AG10803 (cell line): ENCODE measurements around the gene TERT.
A peak's percentile ranks its signal among the peaks of the same experiment; 100 is the strongest.
"Not testable (repeated sequence)": the region's sequence is repeated elsewhere in the genome, so short reads cannot be mapped to it uniquely, and the experiment has no call there.

ENCODE experiments used
- DNase-seq: peaks from one replicate; pipeline ENCODE4 v3.0.0; 2010; ENCODE audit warnings: low read depth
- H3K4me3 ChIP-seq: 2 replicates; pipeline ENCODE4 v1.5.1; 2011; ENCODE audit warnings: mild to moderate bottlenecking, low read length, control low read depth
- TF ChIP-seq, protein P1 (sequence below): conservative IDR thresholded peaks from 2 replicates; pipeline ENCODE4 v1.5.1; 2011; ENCODE audit warnings: mild to moderate bottlenecking, low read length, control low read depth, inconsistent platforms

Gene TERT

DNA sequence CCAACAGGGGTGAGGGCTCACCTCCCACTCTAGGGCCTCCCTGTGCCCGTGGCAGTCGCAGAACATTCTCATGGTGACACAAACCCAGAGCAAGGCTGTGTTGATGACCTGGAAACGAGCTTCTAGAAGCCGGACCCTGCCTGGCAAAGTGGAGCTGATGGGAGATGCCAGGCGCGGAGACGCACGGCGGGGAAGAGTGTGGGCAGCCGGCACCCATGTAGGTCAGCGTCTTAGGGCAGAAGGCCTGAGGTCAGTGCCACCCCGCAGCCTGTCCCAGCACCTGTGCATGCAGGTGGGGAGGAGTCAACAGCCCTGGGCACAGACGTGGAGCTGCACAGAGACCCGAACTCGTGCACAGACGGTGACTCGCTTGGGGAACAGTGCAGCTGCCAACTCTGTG, 64.3 kb downstream of the TERT start:
- no peak for DNase-seq
- TF ChIP-seq, protein P1, sequence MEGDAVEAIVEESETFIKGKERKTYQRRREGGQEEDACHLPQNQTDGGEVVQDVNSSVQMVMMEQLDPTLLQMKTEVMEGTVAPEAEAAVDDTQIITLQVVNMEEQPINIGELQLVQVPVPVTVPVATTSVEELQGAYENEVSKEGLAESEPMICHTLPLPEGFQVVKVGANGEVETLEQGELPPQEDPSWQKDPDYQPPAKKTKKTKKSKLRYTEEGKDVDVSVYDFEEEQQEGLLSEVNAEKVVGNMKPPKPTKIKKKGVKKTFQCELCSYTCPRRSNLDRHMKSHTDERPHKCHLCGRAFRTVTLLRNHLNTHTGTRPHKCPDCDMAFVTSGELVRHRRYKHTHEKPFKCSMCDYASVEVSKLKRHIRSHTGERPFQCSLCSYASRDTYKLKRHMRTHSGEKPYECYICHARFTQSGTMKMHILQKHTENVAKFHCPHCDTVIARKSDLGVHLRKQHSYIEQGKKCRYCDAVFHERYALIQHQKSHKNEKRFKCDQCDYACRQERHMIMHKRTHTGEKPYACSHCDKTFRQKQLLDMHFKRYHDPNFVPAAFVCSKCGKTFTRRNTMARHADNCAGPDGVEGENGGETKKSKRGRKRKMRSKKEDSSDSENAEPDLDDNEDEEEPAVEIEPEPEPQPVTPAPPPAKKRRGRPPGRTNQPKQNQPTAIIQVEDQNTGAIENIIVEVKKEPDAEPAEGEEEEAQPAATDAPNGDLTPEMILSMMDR = no peak
- H3K4me3 ChIP-seq = no peak overlapping the region

DNA sequence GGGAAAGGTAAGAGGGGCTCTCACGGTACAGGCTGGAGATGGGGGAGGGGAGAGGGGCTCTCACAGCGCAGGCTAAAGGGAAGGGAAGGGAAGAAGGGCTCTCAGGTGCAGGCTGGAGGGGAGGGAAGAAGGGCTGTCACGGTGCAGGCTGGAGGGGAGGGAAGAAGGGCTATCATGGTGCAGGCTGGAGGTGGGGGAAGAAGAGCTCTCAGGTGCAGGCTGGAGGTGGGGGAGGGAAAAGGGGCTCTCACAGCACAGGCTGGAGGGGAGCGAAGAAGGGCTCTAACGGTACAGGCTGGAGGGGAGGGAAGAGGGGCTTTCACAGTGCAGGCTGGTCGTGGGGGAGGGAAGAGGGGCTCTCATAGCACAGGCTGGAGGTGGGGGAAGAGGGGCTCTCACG, 65.0 kb downstream of the TERT start:
- no peak for DNase-seq
- TF ChIP-seq, protein P1 = no peak
- no peak overlapping the region for H3K4me3 ChIP-seq

DNA sequence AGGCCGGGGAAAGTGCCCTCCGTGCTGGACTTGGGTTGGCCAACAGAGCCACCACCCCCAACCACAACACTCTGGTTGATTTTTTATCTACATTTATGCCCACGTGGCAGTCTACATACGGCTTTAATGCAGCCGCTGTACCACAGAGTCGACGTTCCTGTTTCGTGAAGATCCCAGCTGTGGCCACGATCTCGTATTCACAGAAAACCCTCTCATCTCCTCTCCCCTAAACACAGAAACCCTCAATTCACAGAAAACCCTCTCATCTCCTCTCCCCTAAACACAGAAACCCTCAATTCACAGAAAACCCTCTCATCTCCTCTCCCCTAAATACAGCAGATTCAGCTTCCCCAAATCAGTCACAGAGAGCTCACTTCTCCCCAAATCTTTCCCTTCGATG, 65.8 kb downstream of the TERT start:
- DNase-seq, H3K4me3 ChIP-seq: not testable (repeated sequence)

DNA sequence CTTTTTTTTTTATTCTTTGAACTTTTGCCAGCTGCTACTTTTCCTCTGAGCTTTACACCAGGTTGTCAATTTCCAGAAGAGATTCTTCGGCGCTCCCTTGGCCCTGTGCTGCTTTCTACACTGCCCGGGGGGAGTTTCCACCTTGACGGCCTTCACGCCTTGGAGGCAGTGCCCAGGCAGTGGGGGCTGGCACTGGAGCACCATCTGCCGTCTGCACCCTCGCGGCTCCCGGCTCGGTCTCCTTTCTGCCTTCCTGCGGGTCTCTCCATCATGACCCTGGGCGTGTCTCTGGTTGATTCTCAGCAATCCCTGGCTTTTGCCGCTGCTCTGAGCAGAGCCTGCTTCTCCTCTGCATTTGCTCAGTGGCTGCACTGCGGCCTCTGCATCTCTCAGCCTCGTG, 66.7 kb downstream of the TERT start:
- no peak for DNase-seq
- TF ChIP-seq, protein P1 = no peak
- no peak overlapping the region for H3K4me3 ChIP-seq

DNA sequence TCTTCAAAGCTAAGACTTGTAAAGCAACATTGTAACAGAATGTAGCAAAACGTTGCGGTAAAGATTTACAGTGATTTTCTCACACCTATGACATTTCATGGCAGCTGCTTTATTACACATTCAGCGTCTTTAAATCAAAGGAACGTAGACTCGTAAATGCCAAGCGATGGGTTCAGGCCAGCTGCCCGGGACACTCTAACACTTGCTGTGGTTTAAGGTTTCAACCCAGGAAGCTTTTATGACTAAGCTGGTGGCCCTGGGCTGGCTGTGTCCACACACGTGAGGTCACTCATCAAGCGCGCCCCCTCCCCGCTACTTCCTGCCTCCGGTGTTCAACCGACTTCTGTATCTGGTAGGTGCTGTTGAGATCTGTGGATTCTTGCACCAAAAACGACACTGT, 67.2 kb downstream of the TERT start:
- DNase-seq = peak; percentile 9
- TF ChIP-seq, protein P1 = no peak
- no peak overlapping the region for H3K4me3 ChIP-seq

DNA sequence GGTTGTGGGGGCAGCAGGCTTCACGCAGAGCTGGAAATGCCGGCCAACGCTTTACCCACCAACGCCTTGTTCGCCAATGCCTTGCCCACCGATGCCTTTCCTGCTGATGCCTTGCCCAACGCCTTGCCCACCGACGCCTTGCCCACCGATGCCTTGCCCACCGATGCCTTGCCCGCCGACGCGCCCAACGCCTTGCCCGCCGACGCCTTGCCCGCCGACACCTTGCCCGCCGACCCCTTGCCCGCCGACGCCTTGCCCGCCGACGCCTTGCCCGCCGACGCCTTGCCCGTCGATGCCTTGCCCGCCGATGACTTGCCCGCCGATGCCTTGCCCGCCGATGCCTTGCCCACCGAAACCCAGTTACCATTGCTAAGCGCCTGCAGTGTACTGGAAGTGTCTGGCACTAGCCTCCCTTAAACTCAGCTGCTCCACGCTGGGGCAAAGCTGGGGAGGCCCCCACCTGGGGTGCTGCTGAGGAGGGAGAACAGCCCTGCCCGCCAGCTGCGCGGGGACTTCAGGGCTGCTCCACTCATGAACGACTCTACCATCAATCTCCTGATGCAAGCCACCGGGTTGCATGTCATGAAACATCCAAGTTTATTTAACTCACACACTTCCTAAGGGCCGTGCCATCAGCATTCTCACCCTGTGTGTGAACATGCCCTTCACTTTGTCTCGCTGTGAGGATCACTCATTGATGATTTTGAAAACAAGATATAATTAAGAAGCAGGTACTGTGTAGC, 67.9 kb downstream of the TERT start:
- H3K4me3 ChIP-seq = no peak overlapping the region
- no peak for DNase-seq
- TF ChIP-seq, protein P1 = no peak

DNA sequence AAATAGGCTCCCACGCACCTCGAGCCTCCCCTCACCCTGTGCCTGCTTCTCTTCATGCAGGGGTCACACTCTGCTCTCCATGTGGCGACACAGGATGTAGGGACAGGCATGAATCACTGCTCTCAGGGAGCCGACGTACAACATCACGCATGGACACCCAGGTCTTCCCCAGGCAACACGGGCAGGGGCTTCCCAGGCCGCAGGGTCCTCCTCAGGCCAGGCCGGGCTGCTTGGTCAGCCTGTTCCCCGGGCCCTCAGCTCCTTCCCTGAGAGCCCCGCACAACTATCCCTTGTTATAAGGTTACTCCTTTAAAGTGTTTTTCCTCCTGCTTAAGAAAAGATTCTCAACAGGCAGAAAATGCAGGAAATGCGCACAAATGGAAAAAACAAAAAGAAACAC, 68.6 kb downstream of the TERT start:
- no peak for DNase-seq
- no peak overlapping the region for H3K4me3 ChIP-seq
- TF ChIP-seq, protein P1 = no peak
